GM18858 (cell line): ENCODE data around the gene AVEN.

Experiments
- ATAC-seq: cut with Tn5 transposase; IDR thresholded peaks from one replicate; pipeline ENCODE4 v1.9.1; 2021; ENCODE audit not compliant: unreplicated experiment

AVEN gene

GRCh38 chr15:33987444-33987843, 51.6 kb downstream of the AVEN start:
- ATAC-seq: no peak

- ATAC-seq: no peak
Measured at GRCh38 chr15:33985751-33986150, 53.3 kb downstream of the AVEN start.

- ATAC-seq: no peak
Measured at GRCh38 chr15:33985287-33985686, 53.7 kb downstream of the AVEN start.

- no peak for ATAC-seq
Measured at GRCh38 chr15:33982516-33982915, 56.5 kb downstream of the AVEN start.

GRCh38 chr15:33980159-33980558, 58.8 kb downstream of the AVEN start:
- ATAC-seq: no peak

GRCh38 chr15:33975022-33975565, 63.9 kb downstream of the AVEN start:
- ATAC-seq: no peak

GRCh38 chr15:33971811-33972210, 67.2 kb downstream of the AVEN start:
- ATAC-seq: no peak

GRCh38 chr15:33968821-33969220, 70.2 kb downstream of the AVEN start:
- no peak for ATAC-seq

GRCh38 chr15:33968224-33968623, 70.8 kb downstream of the AVEN start, which contains the start of gene CHRM5:
Gene CHRM5, plus strand, starts transcription at chr15:33968497. Its CDS starts 94,221 bp downstream, at chr15:34062718.
- no peak for ATAC-seq

GRCh38 chr15:33964665-33965040, 74.4 kb downstream of the AVEN start:
- ATAC-seq: no peak

- ATAC-seq: no peak
Measured at GRCh38 chr15:33963831-33964664, 75.0 kb downstream of the AVEN start.

GRCh38 chr15:33960549-33960935, 78.5 kb downstream of the AVEN start:
- ATAC-seq: no peak

- ATAC-seq: no peak
Measured at GRCh38 chr15:33959844-33960548, 79.0 kb downstream of the AVEN start.

GRCh38 chr15:33956397-33956796, 82.6 kb downstream of the AVEN start:
- ATAC-seq: no peak

GRCh38 chr15:33955945-33956344, 83.1 kb downstream of the AVEN start:
- ATAC-seq: no peak

GRCh38 chr15:33946152-33946551, 92.9 kb downstream of the AVEN start:
- ATAC-seq: no peak

GRCh38 chr15:33941279-33942063, 97.5 kb downstream of the AVEN start:
- ATAC-seq: no peak

- ATAC-seq: no peak
Measured at GRCh38 chr15:33934921-33935320, 104.1 kb downstream of the AVEN start.

- no peak for ATAC-seq
Measured at GRCh38 chr15:33934396-33934795, 104.6 kb downstream of the AVEN start.

- ATAC-seq: no peak
Measured at GRCh38 chr15:33932734-33933133, 106.3 kb downstream of the AVEN start.

- no peak for ATAC-seq
Measured at GRCh38 chr15:33926260-33926659, 112.7 kb downstream of the AVEN start.
